ENCODE data around the gene RHOF. TPM values are rescaled to one million over a fixed set of nuclear protein-coding genes. Genes with fewer than 3 reads are reported as not detected.
"Not testable (repeated sequence)": the region's sequence is repeated elsewhere in the genome, so short reads cannot be mapped to it uniquely, and the experiment has no call there.

RHOF gene
- total RNA-seq, 2 donors from 2014 or later = 9.5 to 23.5 TPM

GRCh38 chr12:121765573-121765972 is 27.9 kb downstream of the RHOF start:
- H3K36me3 ChIP-seq = no peaks in the 10 kb centered on the region
- H3K27me3 ChIP-seq (replicated peaks; ENCODE audit: insufficient read depth) = no peaks in the 10 kb centered on the region
- no peak for TF ChIP-seq CTCF (IDR thresholded peaks at IDR 0.05)
- TF ChIP-seq POLR2AphosphoS5 (IDR thresholded peaks at IDR 0.05) = no peak
- H3K9me3 ChIP-seq = no peaks in the 10 kb centered on the region
- 81% methylated on average over 5 of the region's 5 CpGs for WGBS
- intact Hi-C loops (cut with DNase I) = no loop called here
- H3K27ac ChIP-seq = no peak overlapping the region
- no peaks in the 10 kb centered on the region for H3K4me1 ChIP-seq (replicated peaks)
- no peak overlapping the region for H3K4me3 ChIP-seq
- no peak for DNase-seq (ENCODE audit: low spot score)

GRCh38 chr12:121764808-121765207 is 28.7 kb downstream of the RHOF start:
- Histone ChIP-seq H3K36me3 (no peaks in the 10 kb centered on the region), H3K27ac (no peak overlapping the region), H3K4me3 (no peak overlapping the region), H3K9me3 (no peaks in the 10 kb centered on the region), H3K4me1 (replicated peaks) (no peaks in the 10 kb centered on the region), H3K27me3 (replicated peaks; ENCODE audit: insufficient read depth) (no peaks in the 10 kb centered on the region)
- TF ChIP-seq CTCF (IDR thresholded peaks at IDR 0.05) (no peak), POLR2AphosphoS5 (IDR thresholded peaks at IDR 0.05) (no peak), POLR2A (IDR thresholded peaks at IDR 0.05) (no peak)
- intact Hi-C loops (cut with DNase I) = no loop called here
- no peak for DNase-seq (ENCODE audit: low spot score)
- 79% methylated on average over 3 of the region's 3 CpGs for WGBS

- no peaks in the 10 kb centered on the region for H3K9me3 ChIP-seq
- no peaks in the 10 kb centered on the region for H3K4me1 ChIP-seq (replicated peaks)
- H3K4me3 ChIP-seq = no peak overlapping the region
- WGBS = 63% methylated on average over 6 of the region's 6 CpGs
- no peaks in the 10 kb centered on the region for H3K36me3 ChIP-seq
- H3K27me3 ChIP-seq (replicated peaks; ENCODE audit: insufficient read depth) = no peaks in the 10 kb centered on the region
- no peak overlapping the region for H3K27ac ChIP-seq
- no peak for DNase-seq (ENCODE audit: low spot score)
- intact Hi-C loops (cut with DNase I) = no loop called here
- TF ChIP-seq CTCF (IDR thresholded peaks at IDR 0.05) (no peak), POLR2A (IDR thresholded peaks at IDR 0.05) (no peak), POLR2AphosphoS5 (IDR thresholded peaks at IDR 0.05) (no peak)
Observed at GRCh38 chr12:121762269-121762668, 31.2 kb downstream of the RHOF start.

- DNase-seq (ENCODE audit: low spot score); H3K9me3 ChIP-seq; intact Hi-C loops (cut with DNase I); H3K4me3 ChIP-seq; H3K27me3 ChIP-seq (replicated peaks; ENCODE audit: insufficient read depth); H3K27ac ChIP-seq; H3K36me3 ChIP-seq; H3K4me1 ChIP-seq (replicated peaks): not testable (repeated sequence)
- WGBS = 93% methylated on average over 15 of the region's 22 CpGs
Observed at GRCh38 chr12:121758536-121758935, 35.0 kb downstream of the RHOF start.

GRCh38 chr12:121755591-121755990 is 37.9 kb downstream of the RHOF start:
- Histone ChIP-seq H3K9me3 (no peaks in the 10 kb centered on the region), H3K27me3 (replicated peaks; ENCODE audit: insufficient read depth) (no peaks in the 10 kb centered on the region), H3K36me3 (no peaks in the 10 kb centered on the region), H3K27ac (peak overlapping the region; percentile 76 to 77), H3K4me1 (replicated peaks) (peaks cover 6% of the 10 kb centered on the region), H3K4me3 (no peak overlapping the region)
- no peak for DNase-seq (ENCODE audit: low spot score)
- 97% methylated on average over 3 of the region's 3 CpGs for WGBS
- TF ChIP-seq POLR2A (IDR thresholded peaks at IDR 0.05) = no peak
- TF ChIP-seq CTCF (IDR thresholded peaks at IDR 0.05) = no peak
- TF ChIP-seq POLR2AphosphoS5 (IDR thresholded peaks at IDR 0.05) = no peak
- intact Hi-C loops (cut with DNase I) = no loop called here

Measured in prostate gland (tissue), 2 donors.